Measurements from ENCODE around the gene PPP2R2B. TPM values are rescaled to one million over a fixed set of nuclear protein-coding genes. Genes with fewer than 3 reads are reported as not detected.

Gene PPP2R2B
- total RNA-seq, 1 experiment from 2014 or later: 0.04 TPM

DNA sequence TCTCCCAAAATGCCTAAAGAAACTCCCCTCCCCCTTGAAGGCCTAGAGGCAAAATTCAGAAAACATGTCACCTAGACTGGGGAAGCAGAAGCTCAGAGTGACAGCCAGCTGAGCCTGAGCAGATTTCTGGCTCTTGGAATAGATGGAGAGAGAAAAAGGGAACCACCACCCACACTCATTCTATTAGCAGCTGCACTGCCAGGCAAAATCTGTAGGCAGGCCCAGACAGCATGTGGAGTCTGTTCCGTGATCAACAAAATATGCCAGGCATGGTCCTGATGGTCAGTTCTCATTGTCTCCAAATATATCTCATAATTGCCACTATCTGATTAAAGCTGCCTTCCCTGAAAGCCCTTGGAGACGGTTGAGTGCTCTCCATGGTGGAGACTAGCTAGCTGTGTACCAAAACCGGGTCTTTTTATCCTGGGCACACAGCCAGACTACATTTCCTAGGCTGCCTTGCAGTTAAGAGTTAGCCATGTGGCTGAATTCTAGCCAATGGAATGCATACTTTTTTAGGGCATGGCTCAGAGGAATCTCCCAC is 230.8 kb downstream of the PPP2R2B start:
- Histone ChIP-seq H3K36me3 (no peaks in the 10 kb centered on the region), H3K4me3 (no peak overlapping the region), H3K27ac (no peak overlapping the region), H3K4me1 (no peaks in the 10 kb centered on the region), H3K9me3 (replicated peaks) (no peaks in the 10 kb centered on the region), H3K27me3 (peaks cover 10% of the 10 kb centered on the region; the same call in 1 of the 2 replicates)
- peak in 1 of 2 experiments; percentile 6 for DNase-seq

GRCh38 chr5:146646441-146646840 is 232.1 kb downstream of the PPP2R2B start:
- Histone ChIP-seq H3K27ac (no peak overlapping the region), H3K9me3 (replicated peaks) (no peaks in the 10 kb centered on the region), H3K4me1 (no peaks in the 10 kb centered on the region), H3K36me3 (no peaks in the 10 kb centered on the region), H3K27me3 (peaks cover 10% of the 10 kb centered on the region; the same call in 1 of the 2 replicates), H3K4me3 (no peak overlapping the region)
- DNase-seq: no peak

- Histone ChIP-seq H3K27me3 (peaks cover 10% of the 10 kb centered on the region; the same call in 1 of the 2 replicates), H3K4me3 (no peak overlapping the region), H3K27ac (no peak overlapping the region), H3K9me3 (replicated peaks) (no peaks in the 10 kb centered on the region), H3K36me3 (no peaks in the 10 kb centered on the region), H3K4me1 (no peaks in the 10 kb centered on the region)
- peak in 1 of 2 experiments; percentile 25 for DNase-seq
These were observed 233.2 kb downstream of the PPP2R2B start for GRCh38 chr5:146645342-146645741.

GRCh38 chr5:146644831-146645230 is 233.7 kb downstream of the PPP2R2B start:
- H3K36me3 ChIP-seq: no peaks in the 10 kb centered on the region
- no peak overlapping the region for H3K27ac ChIP-seq
- H3K4me1 ChIP-seq: no peaks in the 10 kb centered on the region
- no peaks in the 10 kb centered on the region for H3K9me3 ChIP-seq (replicated peaks)
- no peak for DNase-seq
- peaks cover 5% of the 10 kb centered on the region; the same call in 1 of the 2 replicates for H3K27me3 ChIP-seq
- H3K4me3 ChIP-seq: no peak overlapping the region

GRCh38 chr5:146643776-146644175 is 234.8 kb downstream of the PPP2R2B start:
- no peaks in the 10 kb centered on the region for H3K4me1 ChIP-seq
- no peaks in the 10 kb centered on the region for H3K36me3 ChIP-seq
- 0 out of 2 replicates have a peak, but pooled peaks cover 3% of the 10 kb centered on the region for H3K27me3 ChIP-seq
- no peaks in the 10 kb centered on the region for H3K9me3 ChIP-seq (replicated peaks)
- H3K4me3 ChIP-seq: no peak overlapping the region
- H3K27ac ChIP-seq: no peak overlapping the region
- no peak for DNase-seq

GRCh38 chr5:146642410-146642809 is 236.1 kb downstream of the PPP2R2B start:
- Histone ChIP-seq H3K36me3 (no peaks in the 10 kb centered on the region), H3K4me3 (no peak overlapping the region), H3K27ac (no peak overlapping the region), H3K4me1 (no peaks in the 10 kb centered on the region), H3K9me3 (replicated peaks) (no peaks in the 10 kb centered on the region), H3K27me3 (peaks cover 9% of the 10 kb centered on the region; the same call in 1 of the 2 replicates)
- DNase-seq: no peak

GRCh38 chr5:146641941-146642340 is 236.6 kb downstream of the PPP2R2B start:
- DNase-seq: no peak
- H3K27me3 ChIP-seq: peaks cover 9% of the 10 kb centered on the region; the same call in 1 of the 2 replicates
- H3K36me3 ChIP-seq: no peaks in the 10 kb centered on the region
- H3K4me3 ChIP-seq: no peak overlapping the region
- no peaks in the 10 kb centered on the region for H3K4me1 ChIP-seq
- H3K27ac ChIP-seq: no peak overlapping the region
- H3K9me3 ChIP-seq (replicated peaks): no peaks in the 10 kb centered on the region

- DNase-seq: no peak
- H3K27me3 ChIP-seq: peaks cover 15% of the 10 kb centered on the region; the same call in 1 of the 2 replicates
- no peak overlapping the region for H3K27ac ChIP-seq
- no peaks in the 10 kb centered on the region for H3K4me1 ChIP-seq
- H3K4me3 ChIP-seq: no peak overlapping the region
- no peaks in the 10 kb centered on the region for H3K36me3 ChIP-seq
- no peaks in the 10 kb centered on the region for H3K9me3 ChIP-seq (replicated peaks)
These were observed 238.2 kb downstream of the PPP2R2B start for GRCh38 chr5:146640285-146640896.

GRCh38 chr5:146635443-146635842 is 243.1 kb downstream of the PPP2R2B start:
- DNase-seq: no peak
- H3K9me3 ChIP-seq (replicated peaks): no peaks in the 10 kb centered on the region
- H3K27me3 ChIP-seq: peaks cover 15% of the 10 kb centered on the region; the same call in 1 of the 2 replicates
- H3K36me3 ChIP-seq: no peaks in the 10 kb centered on the region
- no peaks in the 10 kb centered on the region for H3K4me1 ChIP-seq
- H3K4me3 ChIP-seq: no peak overlapping the region
- H3K27ac ChIP-seq: no peak overlapping the region

DNA sequence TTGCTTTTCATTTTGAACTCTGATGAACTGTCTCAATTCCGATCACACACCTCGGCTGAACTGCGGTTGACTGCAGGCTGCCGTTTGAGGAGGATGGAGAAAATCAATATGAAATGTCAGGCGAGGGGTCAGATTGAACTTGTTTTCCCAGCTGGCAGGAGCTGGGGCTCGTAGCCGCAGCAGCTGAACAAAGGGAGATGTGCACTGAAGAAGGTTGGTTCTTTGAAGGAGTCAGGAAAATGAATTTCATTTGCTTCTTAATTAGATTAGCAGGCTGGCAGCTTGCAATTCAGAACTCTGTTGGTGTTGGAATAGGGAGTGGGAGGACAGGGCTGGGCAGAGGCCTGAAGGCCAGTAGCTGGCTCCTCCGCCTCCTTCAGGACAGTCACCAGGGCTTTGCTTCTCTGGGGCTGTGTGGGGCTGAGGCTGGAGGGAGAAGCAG is 245.2 kb downstream of the PPP2R2B start:
- Histone ChIP-seq H3K4me3 (no peak overlapping the region), H3K4me1 (no peaks in the 10 kb centered on the region), H3K9me3 (replicated peaks) (no peaks in the 10 kb centered on the region), H3K36me3 (no peaks in the 10 kb centered on the region), H3K27me3 (peaks cover 10% of the 10 kb centered on the region; the same call in 1 of the 2 replicates), H3K27ac (no peak overlapping the region)
- no peak for DNase-seq

- Histone ChIP-seq H3K27ac (no peak overlapping the region), H3K27me3 (0 out of 2 replicates have a peak, but pooled peaks cover 6% of the 10 kb centered on the region), H3K9me3 (replicated peaks) (no peaks in the 10 kb centered on the region), H3K4me1 (no peaks in the 10 kb centered on the region), H3K4me3 (no peak overlapping the region), H3K36me3 (no peaks in the 10 kb centered on the region)
- DNase-seq: no peak
These were observed 245.8 kb downstream of the PPP2R2B start for GRCh38 chr5:146632620-146633322.

DNA sequence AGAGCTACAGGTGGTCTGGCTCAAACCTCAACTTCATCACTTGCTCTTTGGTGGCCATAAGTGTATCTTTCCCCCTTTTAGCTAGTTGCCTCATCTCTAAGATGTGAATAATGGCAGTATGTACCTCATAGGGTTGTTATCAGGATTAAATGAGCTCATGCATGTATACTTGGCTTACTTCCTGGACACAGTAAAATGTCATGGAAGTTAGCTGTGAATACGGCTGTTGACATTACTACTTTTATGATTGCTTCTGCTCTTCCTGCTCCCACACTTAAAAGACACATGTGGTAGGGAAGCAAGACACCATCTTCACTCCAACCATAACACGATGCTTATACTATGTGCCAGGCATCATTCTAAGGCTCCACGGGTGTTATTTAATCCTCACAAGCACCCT is 248.1 kb downstream of the PPP2R2B start:
- Histone ChIP-seq H3K27ac (no peak overlapping the region), H3K9me3 (replicated peaks) (no peaks in the 10 kb centered on the region), H3K4me1 (no peaks in the 10 kb centered on the region), H3K36me3 (no peaks in the 10 kb centered on the region), H3K4me3 (no peak overlapping the region), H3K27me3 (0 out of 2 replicates have a peak, but pooled peaks cover under 1% of the 10 kb centered on the region)
- DNase-seq: no peak

DNA sequence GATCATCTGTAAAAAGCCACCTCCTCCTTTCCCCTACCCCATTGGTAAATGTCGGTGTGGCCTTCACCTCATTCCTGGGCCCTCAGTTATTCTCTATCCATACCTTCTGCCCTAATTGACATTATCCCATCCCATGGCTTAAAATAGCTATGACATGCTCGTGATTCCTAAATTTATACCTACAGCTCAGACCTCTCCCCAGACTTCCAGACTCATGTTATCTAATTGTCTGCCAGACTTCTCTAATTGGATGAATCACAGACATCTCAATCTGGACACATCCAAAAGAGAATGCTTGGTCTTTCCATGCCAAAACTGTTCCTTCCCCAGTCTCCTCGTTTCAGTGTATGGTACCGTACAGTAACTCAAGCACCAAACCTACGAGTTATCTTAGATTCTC is 249.6 kb downstream of the PPP2R2B start:
- Histone ChIP-seq H3K36me3 (no peaks in the 10 kb centered on the region), H3K27me3 (no peaks in the 10 kb centered on the region), H3K4me1 (no peaks in the 10 kb centered on the region), H3K9me3 (replicated peaks) (no peaks in the 10 kb centered on the region), H3K27ac (no peak overlapping the region), H3K4me3 (no peak overlapping the region)
- DNase-seq: no peak

DNA sequence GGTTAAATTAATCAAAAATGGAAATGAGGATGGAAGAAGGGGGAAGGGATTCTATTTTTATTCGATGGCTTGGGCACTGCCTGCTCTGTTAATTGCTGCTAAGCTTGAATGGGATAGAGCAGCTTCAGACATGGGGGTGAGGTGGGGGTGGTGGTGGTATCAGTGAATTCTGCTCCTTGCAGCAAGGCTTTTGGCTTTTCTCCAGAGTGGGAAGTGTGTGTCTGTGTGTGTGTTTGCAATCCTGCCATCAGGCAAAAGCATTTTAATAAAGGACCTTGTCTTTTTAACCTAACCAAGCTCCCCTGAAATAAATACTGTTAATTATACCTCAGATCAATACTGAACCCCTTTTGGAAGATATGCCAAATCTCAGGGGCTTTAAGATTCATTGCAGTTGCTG is 251.6 kb downstream of the PPP2R2B start:
- Histone ChIP-seq H3K4me3 (no peak overlapping the region), H3K27ac (no peak overlapping the region), H3K9me3 (replicated peaks) (no peaks in the 10 kb centered on the region), H3K4me1 (no peaks in the 10 kb centered on the region), H3K36me3 (no peaks in the 10 kb centered on the region), H3K27me3 (no peaks in the 10 kb centered on the region)
- DNase-seq: no peak

- Histone ChIP-seq H3K9me3 (replicated peaks) (no peaks in the 10 kb centered on the region), H3K4me3 (no peak overlapping the region), H3K27ac (no peak overlapping the region), H3K27me3 (no peaks in the 10 kb centered on the region), H3K4me1 (no peaks in the 10 kb centered on the region), H3K36me3 (no peaks in the 10 kb centered on the region)
- peak in 1 of 2 experiments; percentile 4 for DNase-seq
These were observed 254.4 kb downstream of the PPP2R2B start for GRCh38 chr5:146624179-146624578.
